ENCODE measurements around the gene SESN1.

Gene SESN1

DNA sequence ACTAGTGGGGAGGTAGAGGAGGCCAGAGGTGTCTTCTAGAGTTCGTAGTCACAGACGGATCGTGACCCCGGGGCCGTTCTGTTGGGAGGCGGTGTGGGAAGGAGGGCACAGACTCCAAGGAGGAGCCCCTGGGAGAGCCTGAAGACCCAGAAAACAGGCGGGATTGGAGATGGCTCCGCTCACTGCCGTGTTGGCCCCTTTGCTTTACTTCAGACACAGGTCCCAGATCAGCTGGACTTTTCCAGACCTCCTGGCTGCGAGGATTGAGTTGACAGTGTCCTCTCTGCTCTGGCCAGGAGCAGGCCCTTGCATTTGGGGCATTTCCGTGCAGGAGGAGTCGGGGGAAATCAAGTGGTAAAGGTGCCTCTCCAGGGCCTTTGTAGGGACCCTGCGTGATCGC lies 133.6 kb downstream of the SESN1 start:
- no peak overlapping the region for H3K4me3 ChIP-seq
- H3K9me3 ChIP-seq, result no peaks in the 10 kb centered on the region
- no peaks in the 10 kb centered on the region for H3K36me3 ChIP-seq (replicated peaks)
- DNase-seq (ENCODE audit: low spot score in 2 of 2), result no peak
- in situ Hi-C loops (cut with MboI; ENCODE audit: low sequenced_read_pairs), result no loop called here
- no peaks in the 10 kb centered on the region for H3K27me3 ChIP-seq (ENCODE audit: low read depth)
- H3K4me1 ChIP-seq, result peaks cover 9% of the 10 kb centered on the region; the same call in 1 of the 2 replicates

DNA sequence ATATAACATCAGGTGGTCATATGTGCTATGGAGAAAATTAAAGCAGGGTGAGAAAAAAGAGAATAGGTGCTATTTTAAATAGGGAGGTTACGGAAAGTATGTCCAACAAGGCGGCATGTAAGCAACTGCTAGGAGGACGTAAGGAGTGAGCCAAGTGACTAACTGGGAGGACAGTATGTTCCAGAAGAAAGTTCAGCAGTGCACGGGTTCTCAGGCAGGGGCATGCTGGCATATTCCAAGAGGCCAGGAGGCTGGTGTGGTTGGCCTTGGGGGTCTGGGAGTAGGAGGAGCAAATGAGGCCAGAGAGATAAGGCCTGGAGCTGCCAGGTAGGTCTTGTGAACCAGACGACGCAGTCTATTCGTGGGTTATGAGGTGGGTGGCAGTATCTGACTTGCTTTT lies 134.0 kb downstream of the SESN1 start:
- in situ Hi-C loops (cut with MboI; ENCODE audit: low sequenced_read_pairs), result no loop called here
- Histone ChIP-seq H3K4me3 (no peak overlapping the region), H3K9me3 (no peaks in the 10 kb centered on the region), H3K4me1 (peaks cover 8% of the 10 kb centered on the region; the same call in 1 of the 2 replicates), H3K27me3 (ENCODE audit: low read depth) (no peaks in the 10 kb centered on the region), H3K36me3 (replicated peaks) (no peaks in the 10 kb centered on the region)
- DNase-seq (ENCODE audit: low spot score in 2 of 2), result no peak

DNA sequence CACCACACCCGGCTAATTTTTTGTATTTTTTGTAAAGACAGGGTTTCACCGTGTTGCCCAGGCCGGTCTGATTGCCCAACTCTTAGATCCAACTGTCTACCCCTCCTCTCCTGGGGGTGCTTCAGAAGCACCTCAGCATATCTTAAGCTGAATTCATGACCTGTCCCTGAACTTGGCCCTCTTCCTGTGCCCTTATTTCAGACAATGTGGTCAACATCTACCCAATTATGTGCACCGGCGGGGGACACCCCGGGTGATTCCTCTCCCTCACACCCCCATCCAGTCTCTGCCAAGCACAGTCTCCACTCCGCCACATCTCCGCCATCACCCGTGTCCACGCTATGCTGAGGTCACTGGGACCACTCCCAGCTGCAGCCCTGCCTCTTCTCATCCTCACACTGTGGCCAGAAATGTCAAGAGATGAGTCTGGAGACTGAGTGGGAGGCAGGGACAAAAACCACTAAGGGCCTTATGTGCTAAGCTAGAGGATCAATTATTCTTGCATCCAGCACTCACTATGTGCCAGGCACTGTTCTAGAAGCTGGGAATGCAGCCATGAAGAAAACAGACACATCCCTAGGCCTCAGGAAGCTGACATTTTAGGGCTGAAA lies 134.6 kb downstream of the SESN1 start:
- no peaks in the 10 kb centered on the region for H3K27me3 ChIP-seq (ENCODE audit: low read depth)
- peaks cover 3% of the 10 kb centered on the region; the same call in 1 of the 2 replicates for H3K4me1 ChIP-seq
- H3K9me3 ChIP-seq, result no peaks in the 10 kb centered on the region
- no peak for DNase-seq (ENCODE audit: low spot score in 2 of 2)
- H3K36me3 ChIP-seq (replicated peaks), result no peaks in the 10 kb centered on the region
- no peak overlapping the region for H3K4me3 ChIP-seq
- in situ Hi-C loops (cut with MboI; ENCODE audit: low sequenced_read_pairs), result no loop called here

DNA sequence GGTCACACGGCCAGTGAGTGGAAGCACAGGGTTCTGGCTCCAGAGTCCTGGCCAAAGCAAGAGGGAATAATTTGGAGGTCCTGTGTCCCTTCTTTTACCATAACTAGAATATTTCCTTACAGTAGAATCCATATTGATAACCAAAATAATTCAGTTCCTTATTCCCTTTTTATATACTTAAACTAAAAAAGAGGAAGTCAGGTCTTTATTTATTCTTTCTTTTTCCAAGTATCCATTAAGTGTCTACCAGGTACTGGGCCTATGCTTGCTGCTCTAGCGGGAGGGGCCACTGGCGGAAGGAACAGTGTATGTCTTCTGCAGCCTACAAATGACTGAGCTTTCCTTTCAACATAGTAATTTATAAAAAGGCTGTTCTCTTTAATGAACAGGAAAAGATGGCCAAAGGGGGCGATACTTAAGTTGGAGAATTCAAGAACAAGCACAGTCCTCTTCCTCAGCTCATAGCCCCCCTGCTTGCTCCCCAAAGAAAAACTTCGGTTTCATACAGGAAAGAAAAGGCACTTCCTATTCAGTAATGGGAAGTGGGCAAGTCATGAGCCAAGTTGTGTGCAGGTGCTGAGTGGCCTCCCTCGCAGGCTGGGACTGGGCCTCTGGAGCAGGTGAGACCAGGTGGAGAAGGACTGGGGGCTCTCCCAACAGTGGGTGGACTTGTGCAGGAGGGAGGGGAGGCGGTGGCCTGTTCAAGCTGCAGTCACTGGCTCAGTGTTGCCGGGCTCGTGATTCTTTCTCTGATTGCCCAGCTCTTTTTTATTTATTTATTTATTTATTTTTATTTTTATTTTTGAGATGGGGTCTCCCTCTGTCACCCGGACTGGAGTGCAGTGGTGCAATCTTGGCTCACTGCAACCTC lies 135.5 kb downstream of the SESN1 start:
- Histone ChIP-seq H3K4me3 (no peak overlapping the region), H3K27me3 (ENCODE audit: low read depth) (no peaks in the 10 kb centered on the region), H3K9me3 (no peaks in the 10 kb centered on the region), H3K36me3 (replicated peaks) (no peaks in the 10 kb centered on the region), H3K4me1 (no peaks in the 10 kb centered on the region)
- no peak for DNase-seq (ENCODE audit: low spot score in 2 of 2)
- in situ Hi-C loops (cut with MboI; ENCODE audit: low sequenced_read_pairs), result no loop called here

DNA sequence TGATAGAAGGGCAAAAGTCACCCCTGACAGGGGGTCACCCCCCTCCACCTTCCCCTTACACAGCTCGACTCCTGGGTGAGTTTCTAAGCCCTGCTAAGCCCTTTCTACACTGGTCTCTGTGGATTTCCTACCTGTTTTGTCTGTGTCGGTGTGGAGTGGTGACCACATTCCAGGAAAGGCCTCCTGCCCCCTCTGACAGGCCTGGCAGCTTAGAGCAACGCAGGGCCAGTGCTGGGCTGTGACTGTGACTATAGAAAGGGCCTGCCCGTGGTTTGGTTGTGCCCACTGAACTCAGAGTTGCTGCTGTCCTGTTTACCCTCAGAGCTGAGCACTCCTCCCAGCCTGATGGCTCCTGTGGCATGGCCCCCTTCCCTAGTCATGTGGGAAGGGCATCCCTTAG lies 137.4 kb downstream of the SESN1 start:
- no peaks in the 10 kb centered on the region for H3K4me1 ChIP-seq
- in situ Hi-C loops (cut with MboI; ENCODE audit: low sequenced_read_pairs), result no loop called here

DNA sequence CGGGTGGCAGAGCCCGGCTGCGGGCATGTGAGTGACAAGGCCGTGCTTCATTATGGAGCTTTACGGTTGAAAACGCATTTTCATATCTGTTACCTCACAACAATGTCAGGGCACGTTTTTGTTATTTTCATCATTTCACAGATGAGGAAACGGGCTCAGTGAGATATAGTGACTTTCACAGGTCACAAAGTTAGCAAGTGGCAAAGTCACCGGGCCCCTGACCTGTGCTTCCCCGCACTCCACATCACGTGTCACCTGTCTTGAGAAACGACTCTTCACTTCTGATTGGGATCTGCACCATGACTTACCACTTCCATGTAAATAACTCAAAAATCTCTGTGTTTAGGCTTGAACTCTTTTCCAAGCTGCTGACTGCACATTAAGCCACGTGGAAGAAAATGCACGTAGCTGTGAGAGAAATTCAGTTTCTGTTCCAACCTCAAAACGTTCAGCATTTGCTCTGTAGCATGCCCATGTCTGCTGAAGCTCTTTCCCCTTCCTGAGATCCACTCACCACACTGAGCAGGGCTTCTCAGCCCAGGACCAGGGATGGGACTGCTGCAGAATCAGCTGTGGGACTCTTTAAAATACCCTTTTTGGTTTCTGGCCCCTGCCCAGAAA lies 139.2 kb downstream of the SESN1 start:
- no peaks in the 10 kb centered on the region for H3K9me3 ChIP-seq
- no peak overlapping the region for H3K4me3 ChIP-seq
- DNase-seq (ENCODE audit: low spot score in 2 of 2), result no peak
- H3K4me1 ChIP-seq, result no peaks in the 10 kb centered on the region
- in situ Hi-C loops (cut with MboI; ENCODE audit: low sequenced_read_pairs), result no loop called here
- no peaks in the 10 kb centered on the region for H3K27me3 ChIP-seq (ENCODE audit: low read depth)
- H3K36me3 ChIP-seq (replicated peaks), result no peaks in the 10 kb centered on the region

More for the DNA sequence above, 137.4 kb downstream of the SESN1 start:
- no peak overlapping the region for H3K4me3 ChIP-seq
- no peaks in the 10 kb centered on the region for H3K27me3 ChIP-seq (ENCODE audit: low read depth)
- no peaks in the 10 kb centered on the region for H3K36me3 ChIP-seq (replicated peaks)
- H3K9me3 ChIP-seq, result no peaks in the 10 kb centered on the region
- no peak for DNase-seq (ENCODE audit: low spot score in 2 of 2)

DNA sequence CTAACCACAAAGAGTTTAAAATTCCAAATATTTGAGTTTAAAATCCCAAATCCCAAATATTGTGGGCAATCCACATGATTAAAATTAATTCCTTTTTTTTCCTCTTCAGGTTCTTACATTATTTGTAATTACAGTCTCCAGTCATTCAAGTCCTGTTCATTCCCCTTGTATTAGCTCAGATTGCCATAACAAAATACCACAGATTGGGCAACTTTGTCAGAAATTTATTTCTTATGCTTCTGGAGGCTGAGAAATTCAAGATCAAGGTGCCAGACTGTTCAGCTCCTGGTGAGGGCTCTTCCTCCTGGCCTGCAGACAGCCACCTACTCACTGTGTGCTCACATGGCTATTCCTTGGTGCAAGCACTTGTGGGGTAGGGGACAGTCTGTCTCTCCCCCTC lies 141.0 kb downstream of the SESN1 start:
- in situ Hi-C loops (cut with MboI; ENCODE audit: low sequenced_read_pairs), result no loop called here
- Histone ChIP-seq H3K4me1 (no peaks in the 10 kb centered on the region), H3K27me3 (ENCODE audit: low read depth) (no peaks in the 10 kb centered on the region), H3K4me3 (no peak overlapping the region), H3K9me3 (no peaks in the 10 kb centered on the region), H3K36me3 (replicated peaks) (no peaks in the 10 kb centered on the region)
- DNase-seq (ENCODE audit: low spot score in 2 of 2), result no peak

DNA sequence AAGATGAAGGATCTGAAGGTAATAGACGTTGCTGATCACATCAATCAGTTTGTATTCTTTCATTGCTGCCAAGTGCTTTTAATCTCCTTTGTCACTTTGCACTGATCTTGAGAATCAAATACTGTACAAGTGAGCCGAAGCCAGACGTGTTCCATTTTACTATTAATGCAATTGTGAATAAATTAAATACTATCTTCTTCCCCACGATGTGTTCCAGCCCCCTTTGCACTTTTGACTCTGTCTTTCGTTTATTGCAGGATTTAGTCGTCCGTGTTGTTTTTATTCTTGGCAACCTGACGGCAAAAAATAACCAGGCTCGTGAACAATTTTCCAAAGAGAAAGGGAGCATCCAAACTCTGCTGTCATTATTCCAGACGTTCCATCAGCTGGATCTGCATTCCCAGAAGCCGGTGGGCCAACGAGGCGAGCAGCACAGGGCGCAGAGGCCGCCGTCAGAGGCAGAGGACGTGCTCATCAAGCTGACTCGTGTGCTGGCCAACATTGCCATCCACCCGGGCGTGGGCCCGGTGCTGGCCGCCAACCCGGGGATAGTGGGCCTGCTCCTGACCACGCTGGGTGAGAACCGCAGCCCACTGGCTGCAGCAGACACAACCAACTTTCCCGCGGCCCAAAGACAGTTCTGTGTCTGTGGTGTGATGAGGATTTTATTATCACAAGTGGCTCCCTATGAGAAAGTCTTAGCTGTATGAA lies 141.7 kb downstream of the SESN1 start:
- Histone ChIP-seq H3K9me3 (no peaks in the 10 kb centered on the region), H3K4me3 (no peak overlapping the region), H3K4me1 (no peaks in the 10 kb centered on the region), H3K36me3 (replicated peaks) (no peaks in the 10 kb centered on the region), H3K27me3 (ENCODE audit: low read depth) (no peaks in the 10 kb centered on the region)
- DNase-seq (ENCODE audit: low spot score in 2 of 2), result no peak
- in situ Hi-C loops (cut with MboI; ENCODE audit: low sequenced_read_pairs), result no loop called here

DNA sequence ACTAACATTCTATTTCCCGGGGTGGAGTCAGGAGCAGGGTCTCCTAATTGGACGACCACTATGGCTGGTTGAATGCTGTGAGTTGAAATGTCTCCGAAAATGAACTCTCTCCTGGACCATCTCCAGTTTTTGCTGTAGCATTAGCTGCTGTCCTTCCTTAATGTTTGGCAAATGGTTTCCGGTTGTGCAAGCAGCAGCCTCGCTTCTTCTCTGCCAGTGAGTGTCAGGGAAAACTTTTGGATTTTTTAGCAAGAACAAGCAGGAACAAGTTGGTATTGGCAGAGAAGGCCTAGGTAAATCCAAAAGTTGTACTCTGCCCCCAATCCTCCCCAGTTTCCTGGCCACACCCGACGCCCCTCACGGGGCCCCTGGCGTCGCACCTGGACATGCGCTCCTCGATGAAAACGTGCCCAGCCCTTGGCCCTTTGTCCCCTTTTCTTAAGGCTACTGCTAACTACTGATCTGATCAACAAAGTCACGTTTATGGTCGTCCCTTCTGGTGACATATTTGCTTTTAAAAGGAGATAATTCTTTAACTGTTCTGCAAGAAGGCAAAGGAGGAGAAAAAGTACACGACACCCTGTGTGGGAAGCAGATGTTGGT lies 143.2 kb downstream of the SESN1 start:
- in situ Hi-C loops (cut with MboI; ENCODE audit: low sequenced_read_pairs), result no loop called here
- no peaks in the 10 kb centered on the region for H3K36me3 ChIP-seq (replicated peaks)
- no peak for DNase-seq (ENCODE audit: low spot score in 2 of 2)
- no peak overlapping the region for H3K4me3 ChIP-seq
- peaks cover 12% of the 10 kb centered on the region for H3K27me3 ChIP-seq (ENCODE audit: low read depth)
- no peaks in the 10 kb centered on the region for H3K9me3 ChIP-seq
- no peaks in the 10 kb centered on the region for H3K4me1 ChIP-seq

DNA sequence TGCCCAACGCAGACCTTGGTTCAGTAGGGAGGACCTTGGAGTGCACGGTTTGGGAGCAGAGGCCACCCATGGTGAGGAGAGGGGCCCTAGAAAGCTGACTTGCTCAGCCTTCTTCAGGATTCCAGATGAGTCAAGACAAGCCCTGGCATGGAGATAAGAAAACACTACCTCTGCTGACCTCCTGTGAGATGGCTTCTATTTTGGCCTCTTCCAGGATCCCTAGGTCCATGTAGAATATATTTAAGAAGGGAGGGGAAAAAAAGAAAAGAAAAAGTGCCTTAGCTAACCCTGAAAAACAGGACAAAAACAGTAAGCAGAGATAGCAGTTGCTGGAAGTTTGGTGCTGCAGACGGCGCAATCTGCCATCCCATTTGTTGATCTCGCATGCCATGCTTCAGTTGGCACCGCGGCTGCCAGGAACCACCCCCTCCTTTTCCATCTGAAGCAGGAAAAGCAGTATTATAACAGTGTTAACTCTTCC lies 146.4 kb downstream of the SESN1 start:
- in situ Hi-C loops (cut with MboI; ENCODE audit: low sequenced_read_pairs), result no loop called here
- no peak overlapping the region for H3K4me3 ChIP-seq

DNA sequence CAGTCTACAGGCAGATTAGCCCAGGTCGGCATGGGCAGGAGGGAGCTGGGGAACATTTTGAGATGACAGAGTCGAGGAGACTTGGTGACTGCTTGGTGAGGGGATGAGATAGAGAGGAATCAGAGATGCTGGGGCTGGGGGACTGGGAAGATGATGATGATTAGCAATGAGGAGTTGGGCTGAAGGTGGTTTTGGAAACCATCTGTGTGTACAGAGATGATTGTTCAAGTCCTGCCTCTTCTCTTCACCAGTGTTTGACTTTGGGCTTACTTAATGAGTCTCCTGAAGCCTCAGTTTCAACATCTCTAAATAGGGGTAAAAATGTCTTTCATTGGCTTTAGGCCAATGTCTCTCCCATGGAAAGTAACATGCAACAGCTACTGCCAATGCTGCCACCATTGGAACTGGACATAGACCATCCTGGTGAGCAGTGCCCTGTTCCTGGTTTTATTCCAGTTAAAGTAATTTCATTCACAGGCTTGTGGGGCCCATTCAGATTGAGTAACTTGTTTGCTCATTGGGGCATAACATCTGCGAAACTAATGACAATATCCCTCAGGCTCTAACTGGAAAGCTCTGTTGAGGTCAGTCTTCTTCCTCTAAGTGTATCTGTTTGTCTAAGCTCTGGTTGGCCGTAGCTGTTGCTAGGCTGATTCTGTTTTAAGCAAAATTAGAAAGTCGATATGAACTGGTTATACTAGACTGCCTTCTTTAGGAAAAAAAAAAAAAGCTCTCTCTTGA lies 147.4 kb downstream of the SESN1 start:
- in situ Hi-C loops (cut with MboI; ENCODE audit: low sequenced_read_pairs), result no loop called here

More for the DNA sequence above, 146.4 kb downstream of the SESN1 start:
- H3K36me3 ChIP-seq (replicated peaks), result no peaks in the 10 kb centered on the region
- no peaks in the 10 kb centered on the region for H3K4me1 ChIP-seq
- no peaks in the 10 kb centered on the region for H3K9me3 ChIP-seq
- H3K27me3 ChIP-seq (ENCODE audit: low read depth), result peaks cover 39% of the 10 kb centered on the region
- DNase-seq (ENCODE audit: low spot score in 2 of 2), result no peak

DNA sequence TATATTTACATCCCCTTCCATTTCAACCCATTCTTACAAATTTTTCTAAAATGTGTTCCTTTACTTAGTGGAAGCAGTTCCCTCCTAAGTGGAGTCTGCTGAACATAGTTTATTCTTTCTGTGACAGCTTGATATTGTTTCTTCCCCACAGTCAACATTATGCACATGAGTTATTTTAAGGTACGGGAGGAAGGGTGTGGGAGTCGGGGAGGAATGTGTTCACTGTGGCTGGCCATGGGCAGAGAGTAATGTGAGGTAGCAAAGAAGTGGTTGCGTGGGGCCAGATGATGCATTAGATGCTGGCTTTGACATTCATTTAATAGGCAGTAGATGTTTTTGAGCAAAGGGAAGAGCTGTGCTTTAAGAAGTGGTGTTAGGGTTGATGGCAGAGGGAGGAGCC lies 148.0 kb downstream of the SESN1 start:
- no peak for DNase-seq (ENCODE audit: low spot score in 2 of 2)
- H3K36me3 ChIP-seq (replicated peaks), result no peaks in the 10 kb centered on the region
- in situ Hi-C loops (cut with MboI; ENCODE audit: low sequenced_read_pairs), result no loop called here
- no peak overlapping the region for H3K4me3 ChIP-seq
- no peaks in the 10 kb centered on the region for H3K4me1 ChIP-seq
- peaks cover 54% of the 10 kb centered on the region for H3K27me3 ChIP-seq (ENCODE audit: low read depth)
- H3K9me3 ChIP-seq, result no peaks in the 10 kb centered on the region

More for the DNA sequence above, 147.4 kb downstream of the SESN1 start:
- H3K4me3 ChIP-seq, result no peak overlapping the region
- no peaks in the 10 kb centered on the region for H3K36me3 ChIP-seq (replicated peaks)
- peaks cover 48% of the 10 kb centered on the region for H3K27me3 ChIP-seq (ENCODE audit: low read depth)
- DNase-seq (ENCODE audit: low spot score in 2 of 2), result no peak
- H3K9me3 ChIP-seq, result no peaks in the 10 kb centered on the region
- no peaks in the 10 kb centered on the region for H3K4me1 ChIP-seq

DNA sequence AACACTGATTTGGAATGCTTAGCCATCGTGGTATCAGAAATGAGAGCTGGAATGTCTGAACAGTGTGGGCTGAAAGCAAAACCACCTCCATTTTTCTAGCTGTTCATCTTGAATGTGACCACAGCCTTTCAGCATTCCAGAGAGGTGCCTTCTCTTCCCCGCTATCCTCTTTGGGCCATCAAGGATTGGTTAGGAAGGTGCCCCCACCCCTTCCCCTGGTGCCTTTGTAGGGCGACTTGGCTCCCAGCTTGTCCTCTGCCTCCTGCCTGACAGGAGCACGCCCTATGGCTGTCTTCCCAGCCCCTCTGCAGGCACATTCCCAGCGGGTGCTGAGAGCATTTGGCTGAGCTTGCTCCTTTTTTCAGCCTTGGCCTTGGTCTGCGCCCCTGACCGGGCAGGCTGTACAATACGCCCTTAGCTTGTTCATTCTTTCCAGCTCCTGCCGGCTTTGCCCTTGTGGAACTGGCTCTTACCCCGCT lies 148.9 kb downstream of the SESN1 start:
- in situ Hi-C loops (cut with MboI; ENCODE audit: low sequenced_read_pairs), result no loop called here
- no peaks in the 10 kb centered on the region for H3K36me3 ChIP-seq (replicated peaks)
- H3K4me1 ChIP-seq, result no peaks in the 10 kb centered on the region
- H3K4me3 ChIP-seq, result no peak overlapping the region
- DNase-seq (ENCODE audit: low spot score in 2 of 2), result no peak
- peaks cover 64% of the 10 kb centered on the region for H3K27me3 ChIP-seq (ENCODE audit: low read depth)
- H3K9me3 ChIP-seq, result no peaks in the 10 kb centered on the region
